Measurements from ENCODE around the gene ANKRD13A. TPM values are rescaled to one million over a fixed set of nuclear protein-coding genes. Genes with fewer than 3 reads are reported as not detected.

ANKRD13A gene
- total and polyA plus RNA-seq, 2 of the 13 experiments (the other 11 are each of a cell fraction or from before 2014, with no cell fraction given), result 34.1 to 41.6 TPM

GRCh38 chr12:109995686-109996482 lies 3.3 kb upstream of the ANKRD13A start, which contains the start of gene GIT2 (continued):
- TF ChIP-seq IKZF4 (CRISPR knock-in tag; IDR thresholded peaks at IDR 0.05; ENCODE audit: borderline replicate concordance, low read depth, not compliant biosample characterization) (no peak), DNMT3B (CRISPR knock-in tag; conservative IDR thresholded peaks at IDR 0.05) (no peak), SP4 (CRISPR knock-in tag; IDR thresholded peaks at IDR 0.05) (peak; percentile 49), ZNF503 (CRISPR knock-in tag; IDR thresholded peaks at IDR 0.05) (no peak), HCFC1 (IDR thresholded peaks at IDR 0.05; ENCODE audit: low read depth, low read length) (peak; percentile 59; the same call in 1 of the 2 replicates), KDM5B (CRISPR knock-in tag; IDR thresholded peaks at IDR 0.05; ENCODE audit: borderline replicate concordance) (peak; percentile 91; the same call in 1 of the 2 replicates), ZNF609 (CRISPR knock-in tag; IDR thresholded peaks at IDR 0.05; ENCODE audit: borderline replicate concordance) (peak; percentile 34; the same call in 1 of the 2 replicates), THYN1 (CRISPR knock-in tag; IDR thresholded peaks at IDR 0.05; ENCODE audit: borderline replicate concordance, low read depth) (no peak), ZFX (CRISPR knock-in tag; IDR thresholded peaks at IDR 0.05; ENCODE audit: low read depth) (peak; percentile 87), HOXA7 (CRISPR knock-in tag; IDR thresholded peaks at IDR 0.05) (0 out of 2 replicates have a peak, but pooled peaks have one; percentile 41), ZSCAN31 (CRISPR knock-in tag; IDR thresholded peaks at IDR 0.05; ENCODE audit: low read depth) (no peak), YEATS4 (CRISPR knock-in tag; IDR thresholded peaks at IDR 0.05; ENCODE audit: borderline replicate concordance) (peak; percentile 79), ZNF331 (CRISPR knock-in tag; IDR thresholded peaks at IDR 0.05) (0 out of 2 replicates have a peak, but pooled peaks have one; percentile 8), PCBP1 (IDR thresholded peaks at IDR 0.05; ENCODE audit: borderline replicate concordance, low read depth, low read length) (no peak), ZNF570 (CRISPR knock-in tag; IDR thresholded peaks at IDR 0.05; ENCODE audit: borderline replicate concordance) (no peak), ZC3H13 (CRISPR knock-in tag; IDR thresholded peaks at IDR 0.05) (peak; percentile 76), ZNF224 (CRISPR knock-in tag; IDR thresholded peaks at IDR 0.05) (no peak), ZNF644 (CRISPR knock-in tag; IDR thresholded peaks at IDR 0.05; ENCODE audit: low read depth) (no peak)

All from HepG2 (cell line).